GM19452 (cell line): ENCODE measurements around the gene NDUFS7.
A peak's percentile ranks its signal among the peaks of the same experiment; 100 is the strongest.

Experiments
- ATAC-seq: cut with Tn5 transposase; IDR thresholded peaks from one replicate; pipeline ENCODE4 v1.9.1; 2021; ENCODE audit not compliant: unreplicated experiment

Gene NDUFS7

DNA sequence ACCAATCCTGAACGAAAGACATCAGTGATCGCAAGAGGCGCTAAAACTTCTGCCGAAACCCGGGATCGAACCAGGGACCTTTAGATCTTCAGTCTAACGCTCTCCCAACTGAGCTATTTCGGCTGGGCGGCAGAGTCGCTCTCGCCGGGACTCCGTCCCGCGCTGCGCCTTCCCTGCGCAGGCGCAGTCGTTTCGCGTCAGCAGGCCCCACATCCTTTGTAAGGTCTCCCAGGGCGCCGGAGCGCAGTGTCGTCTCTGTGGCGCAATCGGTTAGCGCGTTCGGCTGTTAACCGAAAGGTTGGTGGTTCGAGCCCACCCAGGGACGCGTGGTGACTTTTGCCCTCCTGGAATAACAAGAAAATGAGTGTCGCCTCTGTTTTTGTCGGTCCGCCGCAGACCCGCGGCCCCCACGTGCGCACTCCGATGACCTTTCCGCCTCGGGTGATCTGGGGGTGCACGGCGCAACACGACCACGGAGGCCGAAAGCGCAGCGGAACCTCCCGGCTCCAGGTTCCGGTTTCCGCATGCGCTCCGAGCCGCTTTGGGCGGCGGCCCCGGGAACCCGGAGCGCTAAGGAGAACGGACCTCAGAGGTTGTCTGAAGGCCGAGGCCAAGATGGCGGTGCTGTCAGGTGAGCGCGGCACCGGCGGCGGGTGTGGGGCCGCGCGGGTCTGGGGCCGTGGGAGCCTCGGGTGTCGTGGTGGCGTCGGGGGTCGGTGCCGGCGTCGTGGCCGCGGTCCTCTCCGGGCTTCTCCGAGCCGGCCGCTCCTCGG lies at the start of gene NDUFS7:
TSS of gene NDUFS7 (plus strand) at position 596 of the 773 bp plus-strand sequence. CDS start at position 616, 20 bp downstream.
- peak; percentile 72 for ATAC-seq

DNA sequence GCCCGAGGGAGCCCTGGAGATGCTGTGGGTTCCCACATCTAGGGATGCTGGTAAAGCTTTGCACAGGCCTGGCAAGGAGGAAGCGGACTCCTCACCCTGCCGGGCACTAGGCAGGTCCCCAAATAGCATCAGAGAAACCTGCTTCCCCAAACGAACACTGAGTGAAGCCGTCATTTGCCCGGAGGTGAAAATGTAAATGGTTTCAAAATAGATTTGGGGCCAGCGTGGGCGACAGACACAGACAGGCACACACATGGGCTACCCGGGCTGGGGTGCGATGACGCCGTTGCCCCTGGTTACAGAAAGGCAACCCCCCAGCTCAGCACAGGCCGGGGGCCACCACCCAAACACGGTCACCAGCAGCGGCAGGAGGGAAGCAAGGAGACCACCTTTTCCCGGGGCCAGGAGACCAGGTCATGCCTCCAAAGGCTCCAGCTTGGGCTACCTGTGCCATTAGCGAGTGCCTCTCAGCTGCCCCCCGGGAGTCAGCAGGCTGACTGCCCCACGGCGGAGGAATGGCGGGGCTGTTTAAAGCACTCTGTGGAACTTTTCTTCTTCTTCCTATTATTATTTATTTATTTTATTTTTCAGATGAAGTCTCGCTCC lies 47.5 kb upstream of the NDUFS7 start:
- ATAC-seq = no peak

DNA sequence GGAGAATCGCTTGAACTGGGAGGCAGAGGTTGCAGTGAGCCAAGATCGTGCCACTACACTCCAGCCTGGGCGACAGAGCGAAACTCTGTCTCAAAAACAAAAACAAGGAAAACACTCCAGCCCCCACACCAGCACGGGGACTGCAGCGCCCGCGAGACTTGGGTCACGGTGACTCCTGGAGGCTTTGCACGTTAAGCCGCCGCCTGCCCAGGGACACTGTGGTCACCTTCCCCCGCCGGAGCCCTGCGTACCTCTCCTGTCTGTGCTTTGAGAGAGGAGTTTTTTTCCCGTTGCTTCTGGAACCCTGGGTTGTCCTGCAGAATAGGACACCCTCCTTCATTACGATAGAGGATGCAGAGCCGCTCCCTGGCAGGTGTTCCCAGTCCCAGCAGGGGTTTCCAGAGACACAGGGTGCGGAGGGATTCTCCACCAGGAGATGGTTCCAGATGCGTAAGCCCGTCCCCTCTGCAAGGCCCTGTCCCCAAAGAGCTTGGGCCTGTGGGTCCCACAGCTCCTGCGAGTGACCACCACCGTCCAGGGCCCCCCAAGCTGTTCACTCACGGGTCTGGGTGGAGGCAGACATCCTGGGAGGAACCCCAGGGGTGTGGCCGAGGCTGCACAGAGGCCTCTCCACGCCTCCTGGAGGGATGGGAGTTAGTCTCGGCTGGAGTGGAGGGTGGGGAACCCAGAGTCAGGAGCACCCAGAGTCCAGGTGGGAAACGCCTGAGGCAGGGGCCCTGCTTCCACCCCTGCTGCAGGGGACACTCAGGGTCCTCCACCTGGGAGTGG lies 42.8 kb upstream of the NDUFS7 start:
- no peak for ATAC-seq

DNA sequence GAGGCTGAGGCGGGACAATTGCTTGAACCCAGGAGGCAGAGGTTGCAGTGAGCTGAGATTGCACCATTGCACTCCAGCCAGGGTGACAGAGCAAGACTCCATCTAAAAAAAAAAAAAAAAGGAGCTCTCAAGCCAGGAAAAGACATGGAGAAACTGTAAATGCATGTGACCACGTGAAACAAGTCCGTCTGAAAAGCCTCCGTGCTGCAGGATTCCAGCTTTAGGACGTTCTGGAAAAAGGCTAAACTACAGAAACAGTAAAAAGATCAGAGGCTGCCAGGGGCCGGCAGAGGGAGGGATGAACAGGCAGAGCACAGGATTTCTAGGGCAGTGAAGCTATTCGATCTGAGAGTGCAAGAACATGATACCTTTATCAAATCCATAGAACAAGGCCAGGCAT lies 40.7 kb upstream of the NDUFS7 start:
- ATAC-seq = no peak

- no peak for ATAC-seq
Observed at GRCh38 chr19:1349211-1349610, 34.5 kb upstream of the NDUFS7 start.

GRCh38 chr19:1350867-1351266 lies 32.8 kb upstream of the NDUFS7 start:
- ATAC-seq = no peak

DNA sequence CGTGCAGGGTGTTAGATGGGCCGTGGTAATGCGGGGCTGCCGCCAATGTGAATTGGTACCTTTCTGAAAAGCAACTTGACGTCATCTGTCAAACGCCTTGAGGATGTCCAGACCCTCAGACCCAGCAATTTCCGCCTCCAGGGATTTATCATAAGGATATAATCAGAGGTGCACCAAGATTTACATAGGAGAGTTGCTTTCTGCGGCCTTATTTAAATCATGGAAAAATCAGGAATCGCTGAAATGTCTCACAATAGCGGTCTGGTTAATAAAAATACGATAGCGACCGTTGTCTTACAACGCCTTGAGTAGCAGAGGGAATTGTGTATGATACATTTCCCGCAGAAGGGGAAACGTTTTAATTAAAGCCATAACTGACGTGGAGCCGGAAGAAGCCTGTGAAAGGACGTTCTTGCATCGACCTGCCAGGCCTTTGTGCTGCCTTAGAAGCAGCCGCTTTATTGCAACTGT lies 32.3 kb upstream of the NDUFS7 start:
- no peak for ATAC-seq

DNA sequence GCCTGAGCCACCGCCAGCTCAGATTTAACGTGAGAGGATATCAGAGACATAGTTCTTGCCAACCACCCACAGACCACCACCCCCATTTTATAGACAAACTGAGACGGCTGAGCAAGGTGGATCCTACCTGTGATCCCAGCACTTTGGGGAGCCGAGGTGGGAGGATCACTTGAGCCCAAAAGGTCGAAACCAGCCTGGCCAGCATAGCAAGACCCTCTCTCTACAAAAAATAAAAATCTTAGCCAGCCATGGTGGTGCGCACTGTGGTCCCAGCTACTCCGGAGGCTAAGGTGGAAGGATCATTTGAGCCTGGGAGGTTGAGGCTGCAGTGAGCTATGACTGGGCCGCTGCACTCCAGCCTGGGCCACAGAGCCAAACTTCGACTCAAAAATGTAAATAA lies 30.6 kb upstream of the NDUFS7 start:
- no peak for ATAC-seq

- peak; percentile 38 for ATAC-seq
Observed at GRCh38 chr19:1354970-1355567, 28.6 kb upstream of the NDUFS7 start.

DNA sequence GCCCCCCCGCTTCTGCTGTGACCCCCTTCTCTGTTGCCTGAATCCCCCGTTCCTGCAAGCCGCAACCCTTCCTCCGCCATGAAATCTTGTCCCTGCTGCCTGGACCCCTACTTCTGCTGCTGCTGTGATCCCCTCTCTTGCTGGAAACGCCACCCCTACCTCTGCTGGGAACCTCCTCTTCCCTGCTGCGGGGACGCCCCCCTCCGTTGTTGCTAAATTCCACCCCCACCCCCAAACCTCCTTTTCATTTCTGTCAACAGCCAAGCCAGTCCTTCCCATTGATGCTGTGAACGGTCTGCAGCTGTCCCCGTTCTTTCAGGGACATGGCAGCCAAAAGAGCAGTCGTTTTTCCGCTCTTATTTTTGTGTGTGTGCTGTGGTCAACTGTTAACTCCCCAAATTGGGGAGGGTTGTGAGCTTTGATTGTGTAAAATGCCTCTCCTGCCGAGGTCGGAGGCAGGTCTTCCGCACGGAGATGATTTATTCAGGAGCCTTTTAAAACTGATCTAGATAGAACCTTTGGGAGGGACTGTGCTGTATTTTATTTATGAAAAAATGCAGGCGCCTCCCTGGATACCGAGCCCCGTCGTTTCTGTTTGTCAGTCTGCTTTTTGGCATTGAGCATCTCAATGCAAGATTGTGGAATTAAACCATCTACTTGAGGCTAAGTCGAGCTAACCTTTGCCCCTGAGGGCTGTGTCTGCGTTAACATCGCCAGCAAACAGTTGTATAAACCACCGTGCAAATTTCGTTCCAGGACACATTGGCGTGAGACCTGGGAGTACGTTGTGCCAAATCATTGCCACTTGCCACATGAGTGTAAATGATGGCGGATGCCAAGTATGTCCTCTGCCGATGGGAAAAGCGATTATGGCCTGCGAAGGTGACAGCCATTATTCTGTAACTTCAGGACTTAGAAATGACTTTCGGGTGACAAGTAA lies 27.9 kb upstream of the NDUFS7 start:
- no peak for ATAC-seq

DNA sequence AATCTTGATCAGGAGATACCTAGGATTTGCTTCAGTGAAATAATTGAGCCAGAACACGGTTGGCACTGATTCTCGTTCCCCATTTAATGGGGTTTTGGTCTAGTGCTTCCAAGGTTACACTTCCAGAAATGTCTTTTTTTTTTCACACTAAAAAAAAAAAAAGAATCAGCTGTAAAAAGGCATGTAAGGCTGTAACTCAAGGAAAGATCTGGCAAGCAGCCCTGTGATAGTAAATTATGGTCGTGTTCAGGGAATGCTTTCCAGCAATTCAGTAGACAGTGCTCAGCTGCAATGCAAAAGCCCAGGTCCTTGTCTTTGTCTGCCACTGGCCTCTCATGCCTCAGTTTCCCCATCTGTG lies 27.2 kb upstream of the NDUFS7 start:
- ATAC-seq = no peak

DNA sequence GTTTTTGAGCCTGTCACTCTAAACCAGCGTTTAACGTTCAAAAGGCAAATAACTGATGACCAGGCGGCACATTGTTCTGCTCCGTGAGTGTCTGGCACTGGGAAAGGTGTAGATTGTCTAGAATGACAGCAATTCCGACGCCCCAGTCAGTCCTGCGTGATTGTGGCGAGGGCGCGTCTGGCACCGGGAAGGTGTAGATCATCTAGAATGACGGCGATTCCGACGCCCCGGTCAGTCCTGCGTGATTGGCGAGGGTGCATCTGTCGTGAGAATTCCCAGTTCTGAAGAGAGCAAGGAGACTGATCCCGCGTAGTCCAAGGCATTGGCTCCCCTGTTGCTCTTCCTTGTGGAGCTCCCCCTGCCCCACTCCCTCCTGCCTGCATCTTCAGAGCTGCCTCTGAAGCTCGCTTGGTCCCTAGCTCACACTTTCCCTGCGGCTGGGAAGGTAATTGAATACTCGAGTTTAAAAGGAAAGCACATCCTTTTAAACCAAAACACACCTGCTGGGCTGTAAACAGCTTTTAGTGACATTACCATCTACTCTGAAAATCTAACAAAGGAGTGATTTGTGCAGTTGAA lies 26.1 kb upstream of the NDUFS7 start:
- ATAC-seq = no peak

GRCh38 chr19:1360126-1360817 lies 23.4 kb upstream of the NDUFS7 start:
- no peak for ATAC-seq

GRCh38 chr19:1360818-1361461 lies 22.8 kb upstream of the NDUFS7 start:
- no peak for ATAC-seq

DNA sequence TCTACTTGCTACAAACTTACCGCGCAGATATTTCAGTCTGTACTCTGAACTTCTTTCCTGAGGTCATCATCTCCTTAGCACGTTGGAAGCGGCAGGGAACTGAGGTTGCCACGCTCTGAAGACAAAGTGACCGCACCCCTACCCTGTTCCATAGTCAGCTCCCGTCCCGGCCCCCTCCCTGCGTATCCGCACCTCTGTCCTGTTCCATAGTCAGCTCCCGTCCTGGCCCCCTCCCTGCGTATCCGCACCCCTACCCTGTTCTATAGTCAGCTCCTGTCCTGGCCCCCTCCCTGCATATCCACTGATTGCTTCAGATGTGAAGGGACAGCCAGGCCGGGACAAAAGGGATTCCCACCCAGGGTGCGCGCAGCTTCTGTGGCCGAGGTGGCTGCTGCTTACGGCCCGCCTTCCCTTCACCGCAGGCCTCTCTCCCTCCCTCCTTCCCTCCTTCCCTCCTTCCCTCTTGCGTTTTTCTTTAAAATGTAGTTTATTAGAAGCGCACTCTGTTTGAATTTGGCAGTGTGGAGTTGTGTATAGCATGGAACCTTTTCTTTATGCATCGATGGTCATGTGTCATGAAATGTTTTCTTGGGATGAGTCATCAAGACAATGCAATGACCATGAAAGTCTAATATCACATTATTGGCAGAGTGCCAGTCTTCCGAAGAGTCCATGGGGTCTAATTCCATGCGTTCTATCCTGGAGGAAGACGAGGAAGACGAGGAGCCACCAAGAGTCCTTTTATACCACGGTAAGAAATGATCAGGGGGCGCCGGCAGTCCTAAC lies 21.9 kb upstream of the NDUFS7 start:
- no peak for ATAC-seq

GRCh38 chr19:1362387-1363257 lies 21.1 kb upstream of the NDUFS7 start:
- no peak for ATAC-seq

DNA sequence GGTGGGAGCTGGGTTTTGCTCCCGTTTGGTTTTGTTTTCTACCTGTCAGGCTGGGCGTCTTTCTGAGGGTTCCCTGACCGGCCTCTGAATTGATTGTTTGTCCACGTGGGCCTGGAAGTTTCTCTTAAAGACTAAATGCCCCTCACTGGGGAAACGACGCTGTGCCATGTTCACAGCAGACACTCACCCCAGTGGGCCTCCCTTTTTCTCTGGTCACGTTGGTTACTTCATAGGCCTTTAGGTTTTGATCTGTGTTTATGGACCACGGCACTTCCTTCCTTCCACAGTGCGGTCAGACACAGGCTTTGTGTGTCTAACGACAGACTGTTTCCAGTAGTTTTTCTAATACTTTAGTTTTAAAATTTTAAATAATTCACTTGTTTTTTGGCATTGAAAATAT lies 20.1 kb upstream of the NDUFS7 start:
- no peak for ATAC-seq
